GM23338 (cell line): ENCODE measurements around the gene PHACTR1. TPM values are rescaled to one million over a fixed set of nuclear protein-coding genes. Genes with fewer than 3 reads are reported as not detected.

ENCODE experiments used
- ATAC-seq: fragments of 200-7000 bp; cut with Tn5 transposase; 3 replicates; pipeline ENCODE4 v1.9.1; 2020
- DNase-seq: peaks from one replicate; pipeline ENCODE4 v3.0.0-alpha.2; 2015; ENCODE audit warnings: low spot score
- H2AFZ ChIP-seq: fragments of 200-600 bp; sonication (generic); 2 replicates; pipeline ENCODE4 v1.8.0; 2016; ENCODE audit warnings: antibody characterized with exemption, mild to moderate bottlenecking, moderate library complexity
- H3F3A ChIP-seq: fragments of 200-600 bp; sonication (generic); replicated peaks from 2 replicates; pipeline ENCODE4 v1.8.0; 2017; ENCODE audit warnings: antibody characterized with exemption, mixed run types, low read depth
- H3K27ac ChIP-seq: fragments of 200-600 bp; sonication (generic); 2 replicates; pipeline ENCODE4 v1.6.1; 2016; ENCODE audit warnings: low read depth
- H3K27me3 ChIP-seq: fragments of 200-600 bp; sonication (generic); 2 replicates; pipeline ENCODE4 v1.8.0; 2016; ENCODE audit warnings: mild to moderate bottlenecking, mixed run types, moderate library complexity; ENCODE audit not compliant: insufficient read depth
- H3K36me3 ChIP-seq: fragments of 200-600 bp; sonication (generic); 2 replicates; pipeline ENCODE4 v1.8.0; 2016; ENCODE audit warnings: mild to moderate bottlenecking; ENCODE audit not compliant: insufficient read depth
- H3K4me1 ChIP-seq: fragments of 200-600 bp; sonication (generic); 2 replicates; pipeline ENCODE4 v1.8.0; 2016; ENCODE audit warnings: mild to moderate bottlenecking, moderate library complexity; ENCODE audit not compliant: insufficient read depth
- H3K4me2 ChIP-seq: fragments of 200-600 bp; sonication (generic); 2 replicates; pipeline ENCODE4 v1.7.1; 2017; ENCODE audit warnings: mixed run types
- H3K4me3 ChIP-seq: fragments of 200-600 bp; sonication (generic); 2 replicates; pipeline ENCODE4 v1.6.1; 2016; ENCODE audit warnings: mixed run types
- H3K79me2 ChIP-seq: fragments of 200-600 bp; sonication (generic); replicated peaks from 2 replicates; pipeline ENCODE4 v1.8.0; 2017; ENCODE audit warnings: mild to moderate bottlenecking; ENCODE audit not compliant: insufficient read depth
- H3K9me2 ChIP-seq: fragments of 200-600 bp; sonication (generic); 2 replicates; pipeline ENCODE4 v1.8.0; 2017; ENCODE audit not compliant: insufficient read depth
- H4K20me1 ChIP-seq: fragments of 200-600 bp; sonication (generic); replicated peaks from 2 replicates; pipeline ENCODE4 v1.8.0; 2017; ENCODE audit warnings: mild to moderate bottlenecking; ENCODE audit not compliant: insufficient read depth
- H3K27ac Mint-ChIP-seq: 2 replicates; pipeline ENCODE4 v1.8.0; 2020; ENCODE audit warnings: inconsistent platforms, mild to moderate bottlenecking, moderate library complexity, mixed read lengths
- H3K27me3 Mint-ChIP-seq: 3 replicates; pipeline ENCODE4 v1.8.0; 2022; ENCODE audit warnings: low read depth, mild to moderate bottlenecking, moderate library complexity, mixed read lengths, inconsistent platforms; ENCODE audit not compliant: insufficient read depth, poor library complexity
- H3K36me3 Mint-ChIP-seq: 3 replicates; pipeline ENCODE4 v1.8.0; 2021; ENCODE audit warnings: low read depth, mild to moderate bottlenecking, inconsistent platforms, moderate library complexity, mixed read lengths
- H3K4me1 Mint-ChIP-seq: 3 replicates; pipeline ENCODE4 v1.8.0; 2020; ENCODE audit warnings: mild to moderate bottlenecking, inconsistent platforms, mixed read lengths
- H3K4me3 Mint-ChIP-seq: 3 replicates; pipeline ENCODE4 v1.8.0; 2021; ENCODE audit warnings: moderate library complexity, mild to moderate bottlenecking, inconsistent platforms, mixed read lengths
- H3K9me3 Mint-ChIP-seq: 3 replicates; pipeline ENCODE4 v1.8.0; 2020; ENCODE audit warnings: moderate library complexity, mild to moderate bottlenecking, inconsistent platforms, mixed read lengths
- CREB1 ChIP-seq: fragments of 250-450 bp; sonication (Bioruptor Pico); IDR thresholded peaks from 2 replicates; pipeline ENCODE4 v1.5.0; 2020; ENCODE audit warnings: low read depth, mild to moderate bottlenecking, moderate library complexity
- CTCF ChIP-seq, 2 experiments: fragments of 200-600 bp in 1 of 2; sonication (generic) in 1 of 2; conservative IDR thresholded peaks; 2 replicates each; pipeline versions ENCODE4 v1.5.1 to v1.6.1; 2016 to 2017; ENCODE audit warnings: antibody characterized with exemption in 2 of 2, low read depth in 2 of 2, mild to moderate bottlenecking in 2 of 2, moderate library complexity in 1 of 2
- ETS1 ChIP-seq: IDR thresholded peaks from 2 replicates; pipeline ENCODE4 v1.6.1; 2016; ENCODE audit warnings: antibody characterized with exemption
- EZH2 ChIP-seq: fragments of 200-600 bp; sonication (generic); IDR thresholded peaks from one replicate; pipeline ENCODE4 v1.8.0; 2017; ENCODE audit warnings: antibody characterized with exemption, mild to moderate bottlenecking, low read depth; ENCODE audit not compliant: unreplicated experiment
- EZH2phosphoT487 ChIP-seq: fragments of 200-600 bp; sonication (generic); IDR thresholded peaks from one replicate; pipeline ENCODE4 v1.8.1; 2018; ENCODE audit warnings: antibody characterized with exemption; ENCODE audit not compliant: unreplicated experiment
- JUNB ChIP-seq: IDR thresholded peaks from one replicate; pipeline ENCODE4 v1.6.1; 2016; ENCODE audit warnings: antibody characterized with exemption; ENCODE audit not compliant: unreplicated experiment
- NANOG ChIP-seq: IDR thresholded peaks from 2 replicates; pipeline ENCODE4 v1.6.1; 2016; ENCODE audit warnings: antibody characterized with exemption, borderline replicate concordance
- POLR2AphosphoS5 ChIP-seq: IDR thresholded peaks from 2 replicates; pipeline ENCODE4 v1.6.1; 2016; ENCODE audit warnings: antibody characterized with exemption, low read depth
- REST ChIP-seq: IDR thresholded peaks from one replicate; pipeline ENCODE4 v1.6.1; 2018; ENCODE audit warnings: antibody characterized with exemption; ENCODE audit not compliant: unreplicated experiment
- STAT1 ChIP-seq: IDR thresholded peaks from one replicate; pipeline ENCODE4 v1.6.1; 2016; ENCODE audit warnings: antibody characterized with exemption; ENCODE audit not compliant: unreplicated experiment
- ZNF114 ChIP-seq: fragments of 250-450 bp; sonication (Bioruptor Pico); IDR thresholded peaks from 2 replicates; pipeline ENCODE4 v1.5.0; 2020; ENCODE audit warnings: mild to moderate bottlenecking, moderate library complexity
- ZNF331 ChIP-seq: fragments of 250-450 bp; sonication (Bioruptor Pico); IDR thresholded peaks from 2 replicates; pipeline ENCODE4 v1.5.0; 2020; ENCODE audit warnings: low read depth, mild to moderate bottlenecking, moderate library complexity
- ZNF462 ChIP-seq: fragments of 250-450 bp; sonication (Bioruptor Pico); IDR thresholded peaks from 2 replicates; pipeline ENCODE4 v1.5.0; 2020; ENCODE audit warnings: mild to moderate bottlenecking, moderate library complexity
- polyA plus RNA-seq: library from polyadenylated mRNA; unstranded; fragments of >200 nt; fragmentation: Nextera tagmentation; extraction: Ambion mirVana; gene quantifications from 2 replicates; pipeline ENCODE4 v1.2.1, GENCODE V29; 2016
- total RNA-seq: library from RNA; depleted of rRNA; stranded (reverse); fragments of >200 nt; shearing (Covaris generic); gene quantifications from 2 replicates; pipeline ENCODE4 v1.2.3, GENCODE V29; 2014

PHACTR1 gene
- total and polyA plus RNA-seq, 2 experiments from 2014 or later: 5.9 to 19.3 TPM

- Histone ChIP-seq H3K27me3 (no peaks in the 10 kb centered on the region), H4K20me1 (no peaks in the 10 kb centered on the region), H3F3A (no peaks in the 10 kb centered on the region), H3K4me1 (no peaks in the 10 kb centered on the region; the same call in 1 of the 2 replicates), H3K79me2 (no peaks in the 10 kb centered on the region), H3K4me2 (no peak overlapping the region), H3K4me3 (no peak overlapping the region), H3K9me2 (0 out of 2 replicates have a peak, but pooled peaks cover 6% of the 10 kb centered on the region), H2AFZ (peak overlapping the region; percentile 63; the same call in 1 of the 2 replicates), H3K36me3 (no peaks in the 10 kb centered on the region), H3K27ac (no peak overlapping the region)
- DNase-seq (no peak), ATAC-seq (no peak)
- H3K27me3 Mint-ChIP-seq: peaks cover 13% of the 10 kb centered on the region
- peaks cover 14% of the 10 kb centered on the region for H3K4me1 Mint-ChIP-seq
- peaks cover 14% of the 10 kb centered on the region; the same call in 1 of the 3 replicates for H3K9me3 Mint-ChIP-seq
- no peaks in the 10 kb centered on the region; the same call in 2 of the 3 replicates for H3K36me3 Mint-ChIP-seq
- H3K4me3 Mint-ChIP-seq: no peak overlapping the region
- TF ChIP-seq JUNB: no peak
- no peak for TF ChIP-seq ETS1
- TF ChIP-seq ZNF462: no peak
- TF ChIP-seq EZH2phosphoT487: no peak
- TF ChIP-seq CREB1 (CRISPR knock-in tag): no peak
- TF ChIP-seq NANOG: no peak
- no peak for TF ChIP-seq STAT1
- no peak for TF ChIP-seq ZNF331 (CRISPR knock-in tag)
- TF ChIP-seq ZNF114 (CRISPR knock-in tag): no peak
- TF ChIP-seq REST: no peak
- TF ChIP-seq EZH2: no peak
- TF ChIP-seq CTCF (conservative IDR thresholded peaks at IDR 0.05; ENCODE audit: low read depth in 2 of 2): no peak
- TF ChIP-seq POLR2AphosphoS5: no peak
- H3K27ac Mint-ChIP-seq: no peak overlapping the region
Observed at GRCh38 chr6:13338038-13338437, 621.5 kb downstream of the PHACTR1 start.
